ENCODE measurements around the gene NUDT9. TPM values are rescaled to one million over a fixed set of nuclear protein-coding genes. Genes with fewer than 3 reads are reported as not detected.
"Not testable (repeated sequence)": the region's sequence is repeated elsewhere in the genome, so short reads cannot be mapped to it uniquely, and the experiment has no call there.

The NUDT9 gene
- total RNA-seq, 1 experiment from 2014 or later: 10.3 TPM

DNA sequence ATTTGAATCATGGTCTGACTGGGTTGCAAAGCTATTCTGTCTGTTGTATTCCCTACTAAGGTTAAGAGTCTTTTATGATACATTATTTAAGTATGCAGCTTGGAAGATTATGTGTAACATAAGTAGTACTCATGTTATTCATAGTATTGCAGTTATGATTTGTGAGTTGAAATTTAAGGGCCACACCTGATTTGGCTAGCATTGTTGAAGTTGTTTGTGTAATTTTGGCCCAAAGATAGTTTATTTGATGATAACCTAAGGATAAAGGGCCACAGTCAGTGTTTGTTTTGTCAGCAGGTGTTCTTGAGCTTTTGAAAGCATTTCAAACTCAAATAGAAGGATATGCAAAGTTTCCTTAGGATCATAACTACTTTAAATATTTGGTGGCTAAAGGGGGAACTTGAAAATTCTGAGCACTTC lies 38.9 kb downstream of the NUDT9 start:
- no peak for DNase-seq (ENCODE audit: low read depth)

DNA sequence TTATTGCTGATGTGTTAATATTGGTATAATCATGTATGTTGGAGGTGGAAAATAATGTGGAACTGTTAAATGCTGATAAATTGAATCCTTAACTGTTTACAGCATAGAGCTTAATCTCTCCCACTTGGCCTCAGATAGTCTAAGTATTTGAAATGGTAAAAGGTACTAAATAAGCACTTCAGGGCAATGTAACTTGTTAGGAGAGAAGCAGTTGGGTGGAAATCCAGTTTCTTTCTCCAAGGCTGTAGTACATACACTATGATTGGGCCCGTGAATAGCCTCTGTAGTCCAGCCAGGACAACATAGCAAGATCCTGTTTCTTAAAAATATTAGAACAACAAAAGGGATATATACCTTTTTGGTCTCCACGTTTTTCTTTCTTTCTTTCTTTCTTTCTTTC lies 39.7 kb downstream of the NUDT9 start:
- no peak for DNase-seq (ENCODE audit: low read depth)

DNA sequence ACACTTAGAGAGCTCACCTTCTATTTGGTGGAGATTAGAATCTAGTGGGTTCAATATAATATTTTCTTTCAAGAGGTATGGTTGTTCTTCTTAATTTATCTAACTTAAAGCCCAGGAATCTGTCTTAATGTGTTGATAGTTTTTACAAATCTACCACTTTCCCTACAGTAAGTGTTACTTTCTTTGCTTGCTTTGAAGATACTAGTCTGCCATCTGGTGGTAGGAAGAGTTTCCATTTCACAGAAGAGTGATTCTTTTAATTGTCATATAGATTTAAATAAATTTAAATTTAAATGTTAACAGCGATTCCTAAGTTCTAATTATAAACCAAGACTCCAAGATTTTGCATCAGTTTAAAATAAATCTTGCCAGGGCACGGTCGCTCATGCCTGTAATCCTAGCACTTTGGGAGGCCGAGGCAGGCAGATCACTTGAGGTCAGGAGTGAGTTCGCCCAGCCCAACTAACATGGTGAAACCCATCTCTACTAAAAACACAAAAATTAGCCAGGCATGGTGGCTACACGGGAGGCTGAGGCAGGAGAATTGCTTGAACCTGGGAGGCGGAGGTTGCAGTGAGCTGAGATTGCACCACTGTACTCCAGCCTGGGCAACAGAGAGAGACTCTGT lies 43.5 kb downstream of the NUDT9 start:
- peak; percentile 43 for DNase-seq (ENCODE audit: low read depth)

DNA sequence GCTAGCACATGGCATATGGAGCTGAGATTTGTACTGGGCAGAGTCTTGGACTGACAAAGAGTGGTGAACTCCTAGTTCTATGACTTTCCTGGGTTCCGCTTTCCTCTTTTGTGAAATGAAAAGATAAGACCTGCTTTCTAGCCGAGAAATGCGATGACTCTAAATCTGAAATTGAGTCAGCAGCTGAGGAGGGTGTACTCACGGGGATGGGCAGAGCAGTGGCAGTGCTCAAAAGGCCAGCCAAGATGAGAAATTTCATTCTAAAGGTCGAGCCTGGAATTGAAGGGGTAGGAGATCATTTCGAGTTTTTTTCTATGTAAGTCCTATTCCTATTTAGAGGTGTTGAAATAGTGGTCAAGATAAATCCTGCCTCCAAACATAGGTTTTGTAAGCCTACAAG lies 47.0 kb downstream of the NUDT9 start:
- no peak for DNase-seq (ENCODE audit: low read depth)

DNA sequence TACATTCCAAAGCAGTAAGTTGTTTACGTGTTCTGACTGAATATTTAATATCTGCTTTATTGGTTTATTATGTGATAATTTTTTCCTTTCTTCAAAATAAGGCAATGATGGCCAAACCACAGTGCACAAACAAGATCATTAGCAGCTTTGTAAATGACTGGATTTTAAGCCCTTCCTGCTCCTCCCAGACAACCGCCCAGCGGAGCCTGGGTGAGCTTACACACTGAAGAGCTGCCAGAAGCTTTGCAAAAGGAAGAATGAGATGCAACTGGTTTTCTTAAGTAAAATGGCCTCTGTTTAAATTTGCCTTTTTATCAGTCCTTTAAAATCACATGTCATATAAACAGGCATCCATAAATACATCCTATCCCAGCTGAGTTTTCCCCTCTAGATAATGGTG lies 54.6 kb downstream of the NUDT9 start:
- no peak for DNase-seq (ENCODE audit: low read depth)

DNA sequence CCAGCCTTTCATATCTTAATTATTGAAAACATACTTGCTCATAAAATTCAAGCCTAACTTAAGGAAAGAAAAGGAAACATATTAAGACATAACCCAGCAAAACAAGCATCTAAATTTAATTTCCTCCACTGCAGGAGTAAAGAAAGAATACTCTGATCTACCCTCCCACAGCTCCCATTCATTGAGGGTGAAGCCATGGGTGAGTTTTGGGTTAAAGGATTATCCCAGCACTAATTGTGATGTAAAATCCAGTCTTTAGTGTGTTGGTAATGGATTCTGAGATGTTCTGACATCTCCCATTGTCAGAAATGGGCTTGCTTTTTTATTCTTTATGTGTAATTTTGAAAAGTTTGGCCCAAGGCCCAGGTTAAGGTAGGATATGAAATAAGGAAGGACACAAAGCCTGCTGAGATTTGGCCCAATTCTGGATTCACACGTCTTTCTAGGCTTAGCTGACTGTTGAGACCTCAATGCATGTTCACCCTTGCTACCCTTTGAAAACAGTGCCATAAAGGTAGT lies 56.4 kb downstream of the NUDT9 start:
- no peak for DNase-seq (ENCODE audit: low read depth)

DNA sequence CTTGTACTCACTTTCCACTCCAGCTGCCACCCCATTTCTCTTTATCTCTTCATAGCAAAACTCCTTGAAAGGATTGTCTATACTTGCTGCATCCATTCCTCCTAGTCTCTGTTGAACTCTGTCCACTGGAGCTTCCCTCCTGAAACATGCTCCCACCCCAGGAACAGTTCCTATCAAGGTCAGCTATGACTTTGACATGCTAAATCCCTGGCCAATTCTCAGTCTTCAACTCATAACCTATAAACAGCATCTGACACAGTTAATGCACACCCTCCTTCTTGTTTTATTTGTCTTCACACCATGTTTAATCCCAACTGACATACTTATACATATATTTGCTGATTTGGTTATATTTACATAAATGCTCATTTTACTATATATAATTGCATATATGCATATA lies 59.0 kb downstream of the NUDT9 start:
- no peak for DNase-seq (ENCODE audit: low read depth)

DNA sequence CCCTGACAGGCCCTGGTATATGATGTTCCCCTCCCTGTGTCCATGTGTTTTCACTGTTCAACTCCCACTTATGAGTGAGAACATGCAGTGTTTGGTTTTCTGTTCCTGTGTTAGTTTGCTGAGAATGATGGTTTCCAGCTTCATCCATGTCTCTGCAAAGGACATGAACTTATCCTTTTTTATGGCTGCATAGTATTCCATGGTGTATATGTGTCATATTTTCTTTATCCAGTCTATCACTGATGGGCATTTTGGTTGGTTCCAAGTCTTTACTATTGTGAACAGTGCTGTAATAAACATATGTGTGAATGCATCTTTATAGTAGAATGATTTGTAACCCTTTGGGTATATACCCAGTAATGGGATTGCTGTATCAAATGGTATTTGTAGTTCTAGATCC lies 60.9 kb downstream of the NUDT9 start:
- DNase-seq (ENCODE audit: low read depth): not testable (repeated sequence)

DNA sequence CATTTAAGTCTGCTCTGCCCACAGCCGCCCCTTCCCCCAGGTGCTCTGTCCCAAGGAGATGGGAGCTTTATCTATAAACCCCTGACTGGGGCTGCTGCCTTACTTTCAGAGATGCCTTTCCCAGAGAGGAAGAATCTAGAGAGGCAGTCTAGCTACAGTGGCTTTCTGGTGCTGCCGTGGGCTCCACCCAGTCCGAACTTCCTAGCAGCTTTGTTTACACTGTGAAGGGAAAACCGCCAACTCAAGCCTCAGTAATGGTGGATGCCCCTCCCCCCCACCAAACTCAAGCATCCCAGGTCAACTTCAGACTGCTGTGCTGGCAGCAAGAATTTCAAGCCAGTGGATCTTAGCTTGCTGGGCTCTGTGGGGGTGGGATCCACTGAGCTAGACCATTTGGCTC lies 66.3 kb downstream of the NUDT9 start:
- DNase-seq (ENCODE audit: low read depth): not testable (repeated sequence)

DNA sequence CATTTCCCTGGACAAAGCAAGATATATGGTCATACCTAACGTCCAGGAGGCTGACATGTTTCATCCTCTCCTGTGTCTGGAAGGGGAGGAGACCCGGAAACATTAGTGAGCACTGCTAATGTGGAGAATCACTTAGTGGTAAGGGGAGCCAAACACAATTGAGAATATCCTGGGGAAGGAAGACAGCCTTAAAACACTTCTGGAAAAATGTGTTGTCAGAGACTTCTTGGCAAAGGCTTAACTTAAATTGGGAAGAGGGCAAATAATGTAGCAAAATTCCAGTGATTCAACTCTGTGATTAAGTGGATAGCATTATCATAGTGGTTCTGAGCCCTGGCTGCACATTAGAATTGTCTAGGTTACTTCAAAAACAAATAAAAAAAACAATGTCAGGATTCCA lies 67.3 kb downstream of the NUDT9 start:
- DNase-seq (ENCODE audit: low read depth): no peak

DNA sequence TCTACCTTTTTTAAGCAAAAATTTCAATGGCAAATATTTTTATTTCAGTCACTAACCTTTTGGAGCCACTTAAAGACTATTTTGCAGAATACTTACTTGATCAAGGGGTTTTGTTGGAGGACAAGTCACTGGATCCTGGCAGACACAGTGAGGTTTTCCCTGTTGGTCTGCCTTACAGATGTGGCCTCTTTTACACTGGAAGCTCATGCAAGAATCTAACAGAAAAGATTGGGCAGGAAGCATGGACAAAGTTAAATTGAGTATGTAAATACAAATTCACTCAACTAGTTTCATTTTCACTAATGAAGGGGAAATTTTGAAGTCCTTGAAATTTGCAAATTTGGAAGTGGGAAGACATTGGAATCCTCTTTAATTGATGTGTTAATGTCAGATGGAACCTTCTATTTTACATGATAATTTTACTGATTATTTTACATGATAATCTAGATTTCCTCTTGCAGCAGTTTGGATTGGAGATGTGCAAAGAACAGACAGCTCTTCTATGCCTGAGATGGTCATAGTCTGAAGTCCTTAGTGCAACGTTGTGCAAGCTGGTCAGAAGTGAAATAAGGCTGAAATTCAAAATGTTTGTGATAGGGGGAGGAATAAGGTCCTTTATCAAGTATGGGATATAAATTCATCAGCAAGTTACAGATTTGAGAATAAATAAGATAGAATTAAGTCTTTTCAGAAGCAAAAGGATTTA lies 68.4 kb downstream of the NUDT9 start:
- DNase-seq (ENCODE audit: low read depth): no peak

DNA sequence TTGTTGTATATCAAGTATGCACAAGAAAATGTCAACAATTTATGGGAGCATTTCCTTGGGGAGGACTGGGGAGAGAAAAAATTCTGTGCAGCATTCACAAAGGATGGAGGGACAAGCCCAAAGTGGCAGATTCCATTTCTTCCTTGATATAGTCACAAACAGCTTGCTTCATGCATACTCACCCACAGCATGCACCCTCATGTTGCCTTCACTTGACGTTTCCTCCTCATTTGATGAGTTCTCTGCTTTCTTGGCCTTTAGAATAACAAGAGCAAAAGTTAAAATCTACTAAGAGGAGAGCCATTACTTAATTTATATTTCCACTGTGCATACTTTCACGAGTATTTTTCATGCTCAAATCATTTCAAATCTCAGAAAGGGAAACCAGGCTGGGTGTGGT lies 69.1 kb downstream of the NUDT9 start:
- DNase-seq (ENCODE audit: low read depth): no peak

DNA sequence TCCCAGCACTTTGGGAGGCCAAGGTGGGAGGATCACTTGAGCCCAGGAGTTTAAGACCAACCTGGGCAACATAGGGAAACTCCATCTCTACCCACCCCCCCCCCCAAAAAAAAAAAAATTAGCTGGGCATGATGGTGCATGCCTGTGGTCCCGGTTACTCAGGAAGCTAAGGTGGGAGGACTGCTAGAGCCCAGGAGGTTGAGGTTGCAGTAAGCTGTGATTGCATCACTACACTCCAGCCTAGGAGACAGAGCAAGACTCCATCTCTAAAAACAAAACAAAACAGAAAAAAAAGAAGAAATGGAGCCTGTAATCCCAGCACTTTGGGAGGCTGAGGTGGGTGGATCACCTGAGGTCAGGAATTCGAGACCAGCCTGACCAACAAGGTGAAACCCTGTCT lies 69.5 kb downstream of the NUDT9 start:
- not testable (repeated sequence) for DNase-seq (ENCODE audit: low read depth)

DNA sequence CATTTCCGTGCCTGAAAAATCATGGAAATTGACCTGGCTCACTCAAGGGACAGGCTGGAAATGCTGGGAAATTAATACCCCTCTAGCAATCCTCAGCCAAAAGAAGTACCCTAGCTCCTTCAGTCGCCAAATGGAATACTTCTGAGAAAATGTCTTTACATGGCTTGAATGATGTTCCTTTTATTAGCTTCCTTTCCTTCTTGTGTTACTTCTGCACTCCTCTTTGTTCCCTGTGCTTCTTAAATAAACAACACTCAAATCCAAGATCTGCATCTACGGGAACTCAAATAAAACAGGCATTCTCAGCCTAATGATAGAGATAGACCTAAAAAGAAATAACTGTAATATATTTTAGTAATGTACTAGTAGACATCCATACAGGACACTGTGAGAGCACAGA lies 70.7 kb downstream of the NUDT9 start:
- DNase-seq (ENCODE audit: low read depth): no peak

DNA sequence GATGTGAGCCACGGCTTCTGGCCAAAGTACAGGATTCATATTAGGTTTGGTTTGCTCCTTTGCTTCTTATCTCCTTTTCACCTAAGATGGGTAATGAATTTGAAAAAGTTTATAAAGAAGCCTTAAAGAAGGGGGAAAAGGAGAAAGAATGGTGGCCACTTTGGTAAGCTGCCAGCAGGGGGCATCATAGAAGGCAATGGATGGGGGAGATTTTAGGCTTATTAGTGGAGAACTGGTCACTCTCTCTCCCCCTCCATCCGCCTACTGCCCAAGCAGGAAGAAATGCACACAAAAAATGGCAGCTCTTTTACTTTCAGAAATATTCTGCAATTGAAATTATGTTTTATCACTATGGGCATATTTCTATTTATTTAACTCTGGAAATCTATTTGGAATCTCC lies 74.8 kb downstream of the NUDT9 start:
- DNase-seq (ENCODE audit: low read depth): peak; percentile 10

DNA sequence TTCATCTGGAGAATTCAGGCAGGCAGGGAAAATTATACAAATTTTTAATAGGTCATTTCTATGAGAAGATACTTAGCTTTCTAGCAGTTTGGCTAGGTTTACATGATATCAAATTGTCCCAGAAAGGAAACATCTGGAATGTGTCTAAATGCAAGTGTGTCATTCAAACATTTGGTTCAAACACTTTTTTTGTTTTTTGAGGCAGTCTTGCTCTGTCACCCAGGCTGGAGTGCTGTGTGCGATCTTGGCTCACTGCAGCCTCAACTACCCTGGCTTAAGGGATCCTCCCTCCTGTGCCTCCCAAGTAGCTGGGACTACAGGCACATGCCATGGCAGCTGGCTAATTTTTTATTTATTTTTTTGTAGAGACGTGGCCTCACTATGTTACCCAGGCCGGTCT lies 75.2 kb downstream of the NUDT9 start:
- DNase-seq (ENCODE audit: low read depth): no peak

DNA sequence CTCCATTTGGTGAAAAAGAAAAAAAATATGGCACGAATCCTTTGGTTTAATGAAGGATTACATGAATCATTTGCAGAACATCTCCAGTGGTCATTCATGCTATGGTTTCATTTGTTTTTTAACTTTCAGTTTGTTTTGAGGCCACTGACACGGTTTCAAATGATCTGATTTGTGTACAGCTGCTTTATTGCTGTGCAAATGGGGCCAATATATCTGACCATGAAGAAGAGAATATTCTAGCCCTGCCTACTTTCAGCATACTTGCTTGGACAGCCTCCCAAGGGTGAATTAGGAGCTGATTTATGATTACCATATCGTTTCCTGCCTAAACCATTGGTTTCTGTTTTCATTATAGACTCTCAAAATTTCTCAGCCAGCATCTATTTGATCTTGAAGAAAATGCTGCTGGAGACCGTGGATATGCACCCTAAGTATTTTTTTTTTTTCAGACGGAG lies 76.1 kb downstream of the NUDT9 start:
- peak; percentile 23 for DNase-seq (ENCODE audit: low read depth)

DNA sequence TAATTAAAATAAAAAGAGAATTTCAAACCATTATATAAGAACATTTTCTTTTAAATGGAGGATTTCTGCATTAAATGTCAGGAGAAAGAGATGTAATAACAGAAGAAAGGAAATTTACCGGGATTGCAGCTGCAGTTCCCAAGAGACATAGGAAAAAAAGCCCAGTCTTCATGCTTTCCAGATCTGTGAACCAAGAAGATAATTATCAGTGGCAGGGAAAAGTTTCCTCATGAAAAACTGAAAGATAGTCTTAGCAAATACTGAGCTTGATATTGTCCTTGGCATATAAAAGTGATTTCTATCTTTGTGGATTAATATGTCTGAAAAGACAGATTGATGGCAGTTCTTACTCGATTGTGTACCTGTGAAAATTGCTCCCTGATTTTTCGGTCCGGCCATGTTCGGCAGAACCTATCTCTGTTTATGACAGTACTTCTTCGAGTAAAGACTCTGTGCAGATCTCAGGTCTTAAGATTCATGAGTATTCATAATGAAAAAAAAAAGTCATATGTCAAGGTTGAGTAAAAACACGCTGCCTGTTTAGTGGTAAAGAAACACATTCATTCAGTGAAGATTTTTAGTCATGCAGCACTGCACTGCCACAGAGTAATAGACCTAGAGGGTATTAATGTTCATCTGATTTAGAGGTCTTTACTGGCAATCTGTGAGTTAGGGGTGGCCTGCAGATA lies 77.2 kb downstream of the NUDT9 start:
- DNase-seq (ENCODE audit: low read depth): no peak

DNA sequence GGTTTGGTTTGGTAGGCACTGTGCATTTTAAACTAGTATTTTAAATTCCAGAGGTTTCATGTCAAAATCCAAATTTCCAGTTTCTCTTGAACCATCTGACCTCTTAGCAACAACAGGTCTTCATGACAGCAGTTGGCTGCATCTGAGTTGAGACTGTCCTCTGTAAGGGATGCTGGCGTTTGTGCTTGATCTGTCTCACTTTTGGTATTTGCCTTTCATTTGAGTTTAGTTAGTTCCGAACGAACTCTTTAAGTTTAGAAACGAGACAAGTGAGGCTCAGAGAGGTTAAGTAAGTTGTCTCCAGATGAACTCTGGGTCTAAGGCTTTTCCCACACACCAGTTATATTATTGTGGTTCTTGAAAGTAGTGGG lies 77.7 kb downstream of the NUDT9 start:
- DNase-seq (ENCODE audit: low read depth): no peak

DNA sequence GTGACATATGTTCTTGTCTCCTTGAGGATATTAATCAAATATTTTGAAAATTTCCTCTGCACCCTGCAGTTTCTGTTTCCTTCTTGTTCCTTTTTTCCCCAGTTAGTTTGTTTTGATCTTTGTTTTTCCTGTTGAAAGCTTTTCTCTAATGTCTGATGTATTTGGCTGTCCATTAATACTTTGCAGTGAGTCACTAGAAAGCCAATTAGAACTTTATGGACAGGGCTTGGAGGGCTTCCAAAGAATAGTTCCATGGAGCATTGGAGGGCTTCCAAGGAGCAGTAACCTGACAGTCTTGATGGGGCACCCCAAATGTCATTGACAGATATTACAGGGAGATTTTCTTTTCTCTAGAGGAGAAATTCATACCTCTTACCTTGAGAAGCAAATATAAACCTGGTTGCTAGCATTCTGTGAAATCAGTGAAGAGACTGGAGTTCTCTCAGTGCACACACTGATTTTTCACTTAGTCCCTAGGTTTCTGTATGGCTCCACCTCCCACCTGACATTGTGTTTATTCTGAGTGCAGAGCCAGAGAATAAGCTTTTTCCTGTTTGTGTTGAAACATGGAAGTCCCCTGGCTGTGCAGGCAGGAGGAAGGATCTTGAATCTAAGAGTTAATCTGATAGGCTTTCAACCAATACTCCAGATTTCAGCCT lies 80.3 kb downstream of the NUDT9 start:
- peak; percentile 34 for DNase-seq (ENCODE audit: low read depth)

DNA sequence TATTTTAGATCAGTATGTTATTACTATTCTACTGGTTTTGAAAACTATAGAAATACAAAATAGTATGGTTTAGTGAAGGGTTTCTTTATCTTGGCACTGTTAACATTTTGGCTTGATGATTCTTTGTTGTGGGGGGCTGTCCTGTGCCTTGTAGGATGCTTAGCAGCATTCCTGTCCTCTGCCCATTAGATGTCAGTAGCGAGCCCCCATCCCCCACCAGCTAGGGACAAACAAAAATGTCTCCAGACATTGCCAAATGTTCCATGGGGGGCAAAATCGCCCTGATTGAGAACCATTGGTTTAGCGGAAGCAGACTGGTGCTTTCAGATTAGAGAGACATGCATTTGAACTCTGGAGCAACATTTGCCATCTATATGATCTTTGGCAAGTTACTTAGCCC lies 83.5 kb downstream of the NUDT9 start:
- DNase-seq (ENCODE audit: low read depth): no peak

DNA sequence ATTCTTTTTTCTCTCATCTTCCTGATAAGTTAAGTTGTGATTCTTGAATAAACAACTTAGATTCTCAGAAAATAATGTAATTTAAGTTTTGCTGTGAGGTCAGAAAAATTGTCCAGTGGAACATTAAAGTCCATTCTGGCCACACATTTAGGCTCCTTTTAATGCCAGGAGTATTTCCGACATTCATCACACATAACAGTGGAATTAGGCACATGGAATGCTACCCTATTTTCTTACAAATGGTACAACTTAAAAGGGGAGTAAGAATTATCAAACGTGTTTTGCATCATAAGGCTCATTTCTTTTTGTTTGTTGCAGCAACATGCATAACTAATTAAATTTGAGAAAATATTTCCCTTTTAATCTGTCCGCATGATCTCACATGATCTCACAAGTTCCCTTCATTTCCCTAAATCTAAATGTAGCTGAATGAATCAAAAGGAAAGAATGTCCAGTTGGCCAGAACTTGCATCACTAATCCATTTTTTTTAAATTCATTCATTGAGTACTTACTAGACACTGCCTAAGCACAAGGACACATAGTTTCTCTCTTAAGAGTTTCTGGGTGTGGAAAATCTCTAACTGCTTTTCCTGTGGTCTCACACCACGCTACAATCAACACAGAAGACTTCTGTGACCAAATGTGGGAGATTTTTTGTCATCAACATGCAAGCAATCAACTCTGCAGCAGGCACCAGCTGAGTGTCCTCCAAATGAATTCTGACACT lies 84.8 kb downstream of the NUDT9 start:
- DNase-seq (ENCODE audit: low read depth): peak; percentile 54
